OCI-LY1 (cell line): ENCODE measurements around the gene TRRAP.

Experiments used
- EZH2 ChIP-seq: fragments of 200-600 bp; sonication (generic), shearing (Covaris generic); IDR thresholded peaks from 2 replicates; pipeline ENCODE4 v1.8.0; 2017; ENCODE audit warnings: borderline replicate concordance, mixed run types, mild to moderate bottlenecking, antibody characterized with exemption, low read length, moderate library complexity, mixed read lengths
- TF ChIP-seq, protein P1 (sequence below): fragments of 200-600 bp; sonication (generic), shearing (Covaris generic); IDR thresholded peaks from 2 replicates; pipeline ENCODE4 v1.5.1; 2017; ENCODE audit warnings: mild to moderate bottlenecking, antibody characterized with exemption, low read length, moderate library complexity, mixed read lengths

- TF ChIP-seq, protein P1, sequence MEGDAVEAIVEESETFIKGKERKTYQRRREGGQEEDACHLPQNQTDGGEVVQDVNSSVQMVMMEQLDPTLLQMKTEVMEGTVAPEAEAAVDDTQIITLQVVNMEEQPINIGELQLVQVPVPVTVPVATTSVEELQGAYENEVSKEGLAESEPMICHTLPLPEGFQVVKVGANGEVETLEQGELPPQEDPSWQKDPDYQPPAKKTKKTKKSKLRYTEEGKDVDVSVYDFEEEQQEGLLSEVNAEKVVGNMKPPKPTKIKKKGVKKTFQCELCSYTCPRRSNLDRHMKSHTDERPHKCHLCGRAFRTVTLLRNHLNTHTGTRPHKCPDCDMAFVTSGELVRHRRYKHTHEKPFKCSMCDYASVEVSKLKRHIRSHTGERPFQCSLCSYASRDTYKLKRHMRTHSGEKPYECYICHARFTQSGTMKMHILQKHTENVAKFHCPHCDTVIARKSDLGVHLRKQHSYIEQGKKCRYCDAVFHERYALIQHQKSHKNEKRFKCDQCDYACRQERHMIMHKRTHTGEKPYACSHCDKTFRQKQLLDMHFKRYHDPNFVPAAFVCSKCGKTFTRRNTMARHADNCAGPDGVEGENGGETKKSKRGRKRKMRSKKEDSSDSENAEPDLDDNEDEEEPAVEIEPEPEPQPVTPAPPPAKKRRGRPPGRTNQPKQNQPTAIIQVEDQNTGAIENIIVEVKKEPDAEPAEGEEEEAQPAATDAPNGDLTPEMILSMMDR, result no peak
- no peak for TF ChIP-seq EZH2
These were observed 164.6 kb downstream of the TRRAP start for GRCh38 chr7:99042957-99043356.
